GM12878 (cell line): ENCODE data around the gene STRIP2. TPM values are rescaled to one million over a fixed set of nuclear protein-coding genes. Genes with fewer than 3 reads are reported as not detected.

Source experiments
- ATAC-seq: fragments of 200-7000 bp; cut with Tn5 transposase; 3 replicates; pipeline ENCODE4 v1.9.1; 2020; ENCODE audit warnings: mild to moderate bottlenecking, moderate library complexity
- BruUV-seq: library from RNA; stranded (reverse); fragments of 400-500 nt; replicated peaks from 2 replicates; lab custom pipeline; 2021; lab: Mats Ljungman, UMichigan
- CTCF ChIA-PET: fragments of 300-600 bp; sonication (Branson Sonifier 250); formaldehyde crosslinking; extraction: SDS; loops from one replicate; lab custom pipeline; 2021; ENCODE audit warnings: inconsistent platforms; lab: Yijun Ruan, JAX
- POLR2A ChIA-PET: fragments of 350-600 bp; formaldehyde crosslinking; extraction: SDS; loops from one replicate; lab custom pipeline; 2021; ENCODE audit warnings: inconsistent platforms; lab: Charles Lee
- RAD21 ChIA-PET: fragments of 300-600 bp; sonication (Branson Sonifier 250); formaldehyde crosslinking; loops from one replicate; lab custom pipeline; 2023; ENCODE audit warnings: antibody characterized with exemption; ENCODE audit not compliant: unreplicated experiment; lab: Charles Lee
- SMC1A ChIA-PET: fragments of 300-600 bp; sonication (Branson Sonifier 250); formaldehyde crosslinking; loops from one replicate; lab custom pipeline; 2023; ENCODE audit not compliant: unreplicated experiment, uncharacterized antibody; lab: Charles Lee
- DNase-seq: peaks from one replicate; pipeline ENCODE4 v3.0.0-alpha.2; 2011; ENCODE audit warnings: low read depth, low spot score
- FAIRE-seq: peaks from 3 replicates; lab custom pipeline; 2011; peaks lifted over from hg19 to GRCh38; lab: Jason Lieb, UNC
- H2AFZ ChIP-seq: 2 replicates; pipeline ENCODE4 v1.6.0; 2011; ENCODE audit warnings: low read depth, low read length, control low read depth; ENCODE audit not compliant: control insufficient read depth
- H3K27ac ChIP-seq: 2 replicates; pipeline ENCODE4 v1.5.1; 2011; ENCODE audit warnings: control low read depth; ENCODE audit not compliant: control insufficient read depth, insufficient read depth
- H3K27me3 ChIP-seq, 2 experiments: replicated peaks in 1 of 2; 2 replicates each; pipeline versions ENCODE4 v1.6.0 to v1.6.1; 2011; ENCODE audit warnings: low read length in 1 of 2; ENCODE audit not compliant: control insufficient read depth in 2 of 2, insufficient read depth in 2 of 2
- H3K36me3 ChIP-seq, 2 experiments: 2 replicates each; pipeline ENCODE4 v1.5.1; 2011; ENCODE audit warnings: low read length in 1 of 2; ENCODE audit not compliant: control insufficient read depth in 2 of 2, insufficient read depth in 2 of 2
- H3K4me1 ChIP-seq: 2 replicates; pipeline ENCODE4 v1.6.1; 2011; ENCODE audit warnings: mild to moderate bottlenecking, low read length, moderate library complexity, mixed read lengths; ENCODE audit not compliant: control insufficient read depth, insufficient read depth
- H3K4me2 ChIP-seq: 2 replicates; pipeline ENCODE4 v1.6.0; 2011; ENCODE audit warnings: control low read depth; ENCODE audit not compliant: control insufficient read depth, insufficient read depth
- H3K4me3 ChIP-seq: fragments of 200-600 bp; sonication (generic); 2 replicates; pipeline ENCODE4 v1.5.1; 2016
- H3K79me2 ChIP-seq: 2 replicates; pipeline ENCODE4 v1.6.0; 2011; ENCODE audit warnings: low read length; ENCODE audit not compliant: control insufficient read depth, insufficient read depth
- H3K9ac ChIP-seq: 2 replicates; pipeline ENCODE4 v1.8.0; 2011; ENCODE audit warnings: low read length, control low read depth, mixed read lengths; ENCODE audit not compliant: control insufficient read depth, insufficient read depth
- H3K9me3 ChIP-seq: replicated peaks from 3 replicates; pipeline ENCODE4 v1.5.1; 2011; ENCODE audit warnings: mild to moderate bottlenecking, low read length; ENCODE audit not compliant: control insufficient read depth, insufficient read depth
- H4K20me1 ChIP-seq: 2 replicates; pipeline ENCODE4 v1.6.0; 2011; ENCODE audit not compliant: control insufficient read depth, insufficient read depth
- CBX5 ChIP-seq: sonication (generic); IDR thresholded peaks from 2 replicates; pipeline ENCODE4 v1.6.1; 2016; ENCODE audit warnings: low read depth, moderate library complexity, mild to moderate bottlenecking, inconsistent platforms
- CHD1 ChIP-seq: IDR thresholded peaks from 2 replicates; pipeline ENCODE4 v1.6.1; 2012; ENCODE audit warnings: low read depth, low read length, improper control_type of control experiment
- CUX1 ChIP-seq: IDR thresholded peaks from 2 replicates; pipeline ENCODE4 v1.6.1; 2012; ENCODE audit warnings: improper control_type of control experiment, low read depth, low read length; ENCODE audit not compliant: insufficient replicate concordance
- E4F1 ChIP-seq: fragments of 450-650 bp; IDR thresholded peaks from 2 replicates; pipeline ENCODE4 v1.6.1; 2018; ENCODE audit warnings: borderline replicate concordance, mild to moderate bottlenecking; ENCODE audit not compliant: partially characterized antibody
- JUND ChIP-seq: IDR thresholded peaks from 2 replicates; pipeline ENCODE4 v1.6.1; 2012; ENCODE audit warnings: low read depth, mild to moderate bottlenecking, low read length, improper control_type of control experiment, moderate library complexity
- KAT2A ChIP-seq: conservative IDR thresholded peaks from 2 replicates; pipeline ENCODE4 v1.6.1; 2011; ENCODE audit warnings: low read depth, low read length; ENCODE audit not compliant: control insufficient read depth
- MAX ChIP-seq: IDR thresholded peaks from 2 replicates; pipeline ENCODE4 v1.6.1; 2012; ENCODE audit warnings: low read depth, low read length, improper control_type of control experiment
- MYB ChIP-seq: fragments of 150-350 bp; IDR thresholded peaks from 2 replicates; pipeline ENCODE4 v1.6.1; 2014; ENCODE audit warnings: mild to moderate bottlenecking, low read depth, low read length, borderline replicate concordance
- NBN ChIP-seq: fragments of 450-650 bp; IDR thresholded peaks from 2 replicates; pipeline ENCODE4 v1.6.1; 2016
- NFYB ChIP-seq: IDR thresholded peaks from 2 replicates; pipeline ENCODE4 v1.6.1; 2011; ENCODE audit warnings: low read depth, mild to moderate bottlenecking, low read length, improper control_type of control experiment, moderate library complexity; ENCODE audit not compliant: insufficient read depth
- NRF1 ChIP-seq: conservative IDR thresholded peaks from 2 replicates; pipeline ENCODE4 v1.6.1; 2011; ENCODE audit warnings: mild to moderate bottlenecking, low read depth, low read length, improper control_type of control experiment
- RB1 ChIP-seq: fragments of 450-650 bp; formaldehyde crosslinking; IDR thresholded peaks from 2 replicates; pipeline ENCODE4 v1.6.1; 2017; ENCODE audit warnings: mild to moderate bottlenecking, borderline replicate concordance
- RFX5 ChIP-seq: IDR thresholded peaks from 2 replicates; pipeline ENCODE4 v1.6.1; 2011; ENCODE audit warnings: low read depth, low read length, improper control_type of control experiment
- TARDBP ChIP-seq: IDR thresholded peaks from 2 replicates; pipeline ENCODE4 v1.6.1; 2016; ENCODE audit warnings: borderline replicate concordance
- TBL1XR1 ChIP-seq: IDR thresholded peaks from 2 replicates; pipeline ENCODE4 v1.6.1; 2012; ENCODE audit warnings: low read depth, low read length, improper control_type of control experiment
- WRNIP1 ChIP-seq: IDR thresholded peaks from 2 replicates; pipeline ENCODE4 v1.6.1; 2011; ENCODE audit warnings: low read depth, low read length, improper control_type of control experiment, borderline replicate concordance
- WGBS: methylation state at CpG from one replicate; pipeline ENCODE4 v1.1.6; 2016; ENCODE audit warnings: low lambda C conversion rate; ENCODE audit not compliant: insufficient replicate concordance, insufficient coverage; ENCODE audit errors: missing lambda C conversion rate; 5-methylcytosine and 5-hydroxymethylcytosine counted together
- in situ Hi-C: fragments of 300-500 bp; cut with MboI; formaldehyde crosslinking; loops from 9 replicates; pipeline ENCODE4 v1.14.3; 2018; ENCODE audit warnings: mixed read lengths
- intact Hi-C: fragments of 100-400 bp; cut with micrococcal nuclease; formaldehyde crosslinking; loops from one replicate; pipeline ENCODE4 v1.14.2; 2022; ENCODE audit not compliant: unreplicated experiment
- polyA plus RNA-seq, 11 experiments: library from polyadenylated mRNA; depleted of rRNA in 4 of 11; unstranded in 6 of 11; stranded (reverse) in 5 of 11; fragments of >200 nt; fragmentation: Nextera tagmentation in 4 of 11; fragmentation: Illumina TruSeq in 1 of 11; extraction: Ambion mirVana in 4 of 11; extraction: Trizol in 1 of 11; gene quantifications; 1 replicate in 1 of 11; 2 replicates in 10 of 11; pipeline versions ENCODE4 v1.2.1 to v1.2.3, GENCODE V29; 2011 to 2016; ENCODE audit warnings: inconsistent platforms in 2 of 11, missing spikeins in 2 of 11, low read depth in 1 of 11
- total RNA-seq, 4 experiments: library from RNA; depleted of rRNA in 3 of 4; stranded (reverse); fragments of >200 nt in 3 of 4; fragmentation: Illumina TruSeq in 1 of 4; extraction: Trizol in 1 of 4; gene quantifications; 2 replicates each; pipeline versions ENCODE4 v1.2.1 to v1.2.3, GENCODE V29; 2013 to 2021

STRIP2 gene
- total and polyA plus RNA-seq, 10 of the 15 experiments (the other 5 are each of a cell fraction or from before 2014, with no cell fraction given): 0.48 to 5.8 (median 1.8) TPM

GRCh38 chr7:129436335-129436923 lies 2.2 kb downstream of the STRIP2 start:
- SMC1A ChIA-PET: interaction anchor here (1.4 to 1.7 kb wide), 2 partner anchors 11 to 66 kb away, joined by 5 to 8 read pairs; no protein-coding TSS in a partner anchor
- no peak overlapping the region for H3K27ac ChIP-seq
- no peaks in the 10 kb centered on the region for H3K79me2 ChIP-seq
- 96% methylated on average over 5 of the region's 5 CpGs for WGBS
- RAD21 ChIA-PET: no interaction called here
- FAIRE-seq (no peak), ATAC-seq (no peak), DNase-seq (no peak)
- H3K9me3 ChIP-seq: no peaks in the 10 kb centered on the region
- H3K36me3 ChIP-seq: no peaks in the 10 kb centered on the region
- H3K9ac ChIP-seq: no peak overlapping the region
- H2AFZ ChIP-seq: no peak overlapping the region
- CTCF ChIA-PET: interaction anchor here (1.4 kb wide), 1 partner anchor 68 kb away, joined by 4 read pairs; no protein-coding TSS in a partner anchor
- no TSS peak for BruUV-seq
- in situ Hi-C loops (no loop called here), intact Hi-C loops (no loop called here)
- no peaks in the 10 kb centered on the region for H4K20me1 ChIP-seq
- H3K4me3 ChIP-seq: no peak overlapping the region
- no peak overlapping the region for H3K4me2 ChIP-seq
- POLR2A ChIA-PET: no interaction called here
- no peaks in the 10 kb centered on the region for H3K4me1 ChIP-seq
- H3K27me3 ChIP-seq: no peaks in the 10 kb centered on the region
- no peak for TF ChIP-seq JUND
- no peak for TF ChIP-seq WRNIP1
- TF ChIP-seq CUX1: no peak
- no peak for TF ChIP-seq MAX
- TF ChIP-seq NBN: no peak
- TF ChIP-seq NRF1: no peak
- no peak for TF ChIP-seq KAT2A
- TF ChIP-seq RFX5: no peak
- TF ChIP-seq CBX5: no peak
- TF ChIP-seq TBL1XR1: no peak
- TF ChIP-seq MYB: no peak
- TF ChIP-seq TARDBP: no peak
- TF ChIP-seq CHD1: no peak
- no peak for TF ChIP-seq NFYB
- TF ChIP-seq E4F1: no peak
- no peak for TF ChIP-seq RB1
